HCT116 (cell line): ENCODE data around the gene PEX10. TPM values are rescaled to one million over a fixed set of nuclear protein-coding genes. Genes with fewer than 3 reads are reported as not detected.

Experiments
- ATAC-seq: fragments of 200-7000 bp; cut with Tn5 transposase; 2 replicates; pipeline ENCODE4 v1.9.1; 2020; ENCODE audit warnings: mild to moderate bottlenecking, moderate library complexity
- BruUV-seq: library from RNA; stranded (reverse); fragments of 400-500 nt; replicated peaks from 2 replicates; lab custom pipeline; 2021; lab: Mats Ljungman, UMichigan
- CTCF ChIA-PET: fragments of 300-600 bp; sonication (Branson Sonifier 250); formaldehyde crosslinking; loops from one replicate; lab custom pipeline; 2021; ENCODE audit warnings: antibody characterized with exemption; lab: Charles Lee
- POLR2A ChIA-PET: fragments of 300-600, 350-600 bp; sonication (Branson Sonifier 250); formaldehyde crosslinking; loops from one replicate; lab custom pipeline; 2021; ENCODE audit warnings: antibody characterized with exemption; lab: Charles Lee
- RAD21 ChIA-PET, 2 experiments: fragments of 300-600 bp; sonication (Branson Sonifier 250); formaldehyde crosslinking; loops; one replicate each; lab custom pipeline; 2023; ENCODE audit warnings: low total read pairs in 2 of 2; ENCODE audit not compliant: uncharacterized antibody in 2 of 2, unreplicated experiment in 2 of 2, low non-redundant PET in 1 of 2; lab: Charles Lee
- DNase-seq: peaks from one replicate; pipeline ENCODE4 v3.0.0-alpha.2; 2010; ENCODE audit warnings: low read depth, low spot score
- H2AFZ ChIP-seq: fragments of 200-600 bp; shearing (Covaris generic), sonication (generic); 2 replicates; pipeline ENCODE4 v1.6.1; 2017; ENCODE audit warnings: low read depth, mixed run types, mixed read lengths, antibody characterized with exemption, low read length; ENCODE audit not compliant: poor library complexity, severe bottlenecking
- H3K27ac ChIP-seq: 2 replicates; pipeline ENCODE4 v1.5.1; 2012; ENCODE audit warnings: low read depth, low read length
- H3K27me3 ChIP-seq: fragments of 200-600 bp; sonication (generic); 2 replicates; pipeline ENCODE4 v1.6.1; 2016; ENCODE audit warnings: mixed run types, low read length, mixed read lengths; ENCODE audit not compliant: insufficient read depth
- H3K36me3 ChIP-seq, 2 experiments: fragments of 200-500 bp in 1 of 2; fragments of 200-600 bp in 1 of 2; sonication (Bioruptor generic) in 1 of 2; sonication (generic) in 1 of 2; 2 replicates each; pipeline versions ENCODE4 v1.5.1 to v1.6.1; 2014 to 2016; ENCODE audit warnings: low read length in 2 of 2, inconsistent platforms in 1 of 2, mixed read lengths in 1 of 2, mixed run types in 1 of 2; ENCODE audit not compliant: insufficient read depth in 2 of 2, control insufficient read depth in 1 of 2
- H3K4me1 ChIP-seq, 2 experiments: fragments of 200-600 bp in 1 of 2; sonication (generic) in 1 of 2; 2 replicates each; pipeline versions ENCODE4 v1.5.1 to v1.6.1; 2012 to 2017; ENCODE audit warnings: low read length in 2 of 2, inconsistent platforms in 1 of 2, mild to moderate bottlenecking in 1 of 2, mixed read lengths in 1 of 2, mixed run types in 1 of 2, moderate library complexity in 1 of 2; ENCODE audit not compliant: insufficient read depth in 2 of 2, control insufficient read depth in 1 of 2
- H3K4me2 ChIP-seq: fragments of 200-600 bp; sonication (generic); 2 replicates; pipeline ENCODE4 v1.6.1; 2017; ENCODE audit warnings: mixed run types, low read length, mixed read lengths
- H3K4me3 ChIP-seq, 2 experiments: fragments of 200-600 bp in 1 of 2; sonication (generic) in 1 of 2; replicated peaks in 1 of 2; 2 replicates each; pipeline ENCODE4 v1.5.1; 2011 to 2016; ENCODE audit warnings: low read length in 2 of 2, control low read depth in 1 of 2, low read depth in 1 of 2, mild to moderate bottlenecking in 1 of 2, mixed read lengths in 1 of 2, mixed run types in 1 of 2
- H3K79me2 ChIP-seq: fragments of 200-600 bp; sonication (generic); 2 replicates; pipeline ENCODE4 v1.6.1; 2017; ENCODE audit warnings: mild to moderate bottlenecking, mixed run types, low read length, moderate library complexity, mixed read lengths; ENCODE audit not compliant: insufficient read depth
- H3K9ac ChIP-seq: fragments of 200-600 bp; sonication (generic); 2 replicates; pipeline ENCODE4 v1.6.1; 2016; ENCODE audit warnings: low read length, mixed read lengths
- H3K9me2 ChIP-seq: fragments of 200-600 bp; sonication (generic), shearing (Covaris generic); 2 replicates; pipeline ENCODE4 v1.6.1; 2017; ENCODE audit warnings: mixed run types, mild to moderate bottlenecking, moderate library complexity; ENCODE audit not compliant: insufficient read depth
- H3K9me3 ChIP-seq, 2 experiments: fragments of 200-500 bp in 1 of 2; fragments of 200-600 bp in 1 of 2; sonication (Bioruptor generic) in 1 of 2; sonication (generic) in 1 of 2; 2 replicates each; pipeline ENCODE4 v1.6.1; 2014 to 2017; ENCODE audit warnings: low read length in 2 of 2, mixed read lengths in 2 of 2, inconsistent platforms in 1 of 2, low read depth in 1 of 2, mild to moderate bottlenecking in 1 of 2, mixed run types in 1 of 2, moderate library complexity in 1 of 2; ENCODE audit not compliant: control insufficient read depth in 1 of 2, insufficient read depth in 1 of 2
- H4K20me1 ChIP-seq: fragments of 200-600 bp; sonication (generic), shearing (Covaris generic); 2 replicates; pipeline ENCODE4 v1.6.1; 2017; ENCODE audit warnings: mixed run types, mild to moderate bottlenecking, moderate library complexity; ENCODE audit not compliant: insufficient read depth
- ATF3 ChIP-seq: IDR thresholded peaks from 2 replicates; pipeline ENCODE4 v1.6.1; 2012
- EGR1 ChIP-seq: IDR thresholded peaks from 2 replicates; pipeline ENCODE4 v1.6.1; 2012; ENCODE audit warnings: low read depth
- EZH2 ChIP-seq: fragments of 200-600 bp; sonication (generic); IDR thresholded peaks from 2 replicates; pipeline ENCODE4 v1.6.1; 2017; ENCODE audit warnings: antibody characterized with exemption, mixed run types
- EZH2phosphoT487 ChIP-seq: fragments of 200-600 bp; IDR thresholded peaks from 2 replicates; pipeline ENCODE4 v1.6.1; 2018; ENCODE audit warnings: antibody characterized with exemption, borderline replicate concordance
- FOSL1 ChIP-seq: IDR thresholded peaks from 2 replicates; pipeline ENCODE4 v1.6.1; 2012; ENCODE audit warnings: low read depth
- POLR2AphosphoS5 ChIP-seq: IDR thresholded peaks from 2 replicates; pipeline ENCODE4 v1.6.1; 2011; ENCODE audit warnings: mild to moderate bottlenecking, low read depth, low read length, moderate library complexity
- RAD21 ChIP-seq: IDR thresholded peaks from 2 replicates; pipeline ENCODE4 v1.6.1; 2012; ENCODE audit warnings: low read depth, mild to moderate bottlenecking
- TCF7L2 ChIP-seq: IDR thresholded peaks from 2 replicates; pipeline ENCODE4 v1.7.0; 2011; ENCODE audit warnings: borderline replicate concordance, inconsistent platforms; ENCODE audit not compliant: insufficient read depth, insufficient read length; ENCODE audit errors: extremely low read depth
- ZNF274 ChIP-seq: fragments of 200-500 bp; sonication (Bioruptor generic); IDR thresholded peaks from 2 replicates; pipeline ENCODE4 v1.6.1; 2014; ENCODE audit warnings: mild to moderate bottlenecking, low read depth, low read length, inconsistent platforms
- intact Hi-C: fragments of 100-400 bp; cut with micrococcal nuclease; formaldehyde crosslinking; loops from 2 replicates; pipeline ENCODE4 v1.10.0; 2022
- total RNA-seq: library from RNA; stranded (reverse); gene quantifications from one replicate; pipeline ENCODE4 v1.2.1, GENCODE V29; 2021; ENCODE audit not compliant: unreplicated experiment
- TF ChIP-seq, protein P1 (sequence below): IDR thresholded peaks from 2 replicates; pipeline ENCODE4 v1.6.1; 2012; ENCODE audit warnings: low read depth

Gene PEX10
- total RNA-seq, 1 experiment from 2014 or later: 27.9 TPM

- ChIA-PET RAD21 (no interaction called here), POLR2A (no interaction called here), CTCF (no interaction called here)
- H3K4me2 ChIP-seq: no peak overlapping the region
- H3K9me2 ChIP-seq: no peaks in the 10 kb centered on the region
- H3K27me3 ChIP-seq: peaks cover 7% of the 10 kb centered on the region; the same call in 1 of the 2 replicates
- H2AFZ ChIP-seq: no peak overlapping the region
- no peaks in the 10 kb centered on the region for H3K4me1 ChIP-seq
- H3K9me3 ChIP-seq: peaks cover 3 to 11% of the 10 kb centered on the region in 2 experiments; a peak in 2 of 4 replicates
- H3K9ac ChIP-seq: no peak overlapping the region
- DNase-seq: no peak
- H3K79me2 ChIP-seq: no peaks in the 10 kb centered on the region
- intact Hi-C loops: no loop called here
- no peaks in the 10 kb centered on the region for H4K20me1 ChIP-seq
- no peak for ATAC-seq
- H3K4me3 ChIP-seq: no peak overlapping the region
- H3K27ac ChIP-seq: no peak overlapping the region
- TF ChIP-seq RAD21: no peak
- no peak for TF ChIP-seq ZNF274
- no peak for TF ChIP-seq EZH2
- TF ChIP-seq TCF7L2: no peak
- TF ChIP-seq, protein P1, sequence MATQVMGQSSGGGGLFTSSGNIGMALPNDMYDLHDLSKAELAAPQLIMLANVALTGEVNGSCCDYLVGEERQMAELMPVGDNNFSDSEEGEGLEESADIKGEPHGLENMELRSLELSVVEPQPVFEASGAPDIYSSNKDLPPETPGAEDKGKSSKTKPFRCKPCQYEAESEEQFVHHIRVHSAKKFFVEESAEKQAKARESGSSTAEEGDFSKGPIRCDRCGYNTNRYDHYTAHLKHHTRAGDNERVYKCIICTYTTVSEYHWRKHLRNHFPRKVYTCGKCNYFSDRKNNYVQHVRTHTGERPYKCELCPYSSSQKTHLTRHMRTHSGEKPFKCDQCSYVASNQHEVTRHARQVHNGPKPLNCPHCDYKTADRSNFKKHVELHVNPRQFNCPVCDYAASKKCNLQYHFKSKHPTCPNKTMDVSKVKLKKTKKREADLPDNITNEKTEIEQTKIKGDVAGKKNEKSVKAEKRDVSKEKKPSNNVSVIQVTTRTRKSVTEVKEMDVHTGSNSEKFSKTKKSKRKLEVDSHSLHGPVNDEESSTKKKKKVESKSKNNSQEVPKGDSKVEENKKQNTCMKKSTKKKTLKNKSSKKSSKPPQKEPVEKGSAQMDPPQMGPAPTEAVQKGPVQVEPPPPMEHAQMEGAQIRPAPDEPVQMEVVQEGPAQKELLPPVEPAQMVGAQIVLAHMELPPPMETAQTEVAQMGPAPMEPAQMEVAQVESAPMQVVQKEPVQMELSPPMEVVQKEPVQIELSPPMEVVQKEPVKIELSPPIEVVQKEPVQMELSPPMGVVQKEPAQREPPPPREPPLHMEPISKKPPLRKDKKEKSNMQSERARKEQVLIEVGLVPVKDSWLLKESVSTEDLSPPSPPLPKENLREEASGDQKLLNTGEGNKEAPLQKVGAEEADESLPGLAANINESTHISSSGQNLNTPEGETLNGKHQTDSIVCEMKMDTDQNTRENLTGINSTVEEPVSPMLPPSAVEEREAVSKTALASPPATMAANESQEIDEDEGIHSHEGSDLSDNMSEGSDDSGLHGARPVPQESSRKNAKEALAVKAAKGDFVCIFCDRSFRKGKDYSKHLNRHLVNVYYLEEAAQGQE: no peak
- TF ChIP-seq EZH2phosphoT487: no peak
- no peak for TF ChIP-seq FOSL1
- no peak for TF ChIP-seq ATF3
- TF ChIP-seq EGR1: no peak
- no peak for TF ChIP-seq POLR2AphosphoS5
- no peaks in the 10 kb centered on the region for H3K36me3 ChIP-seq
- no TSS peak for BruUV-seq
These were observed 16.1 kb upstream of the PEX10 start for GRCh38 chr1:2428490-2428889.
